Endodermal cell (in vitro differentiated cells): ENCODE data around the gene ALOX5AP. TPM values are rescaled to one million over a fixed set of nuclear protein-coding genes. Genes with fewer than 3 reads are reported as not detected.

ENCODE experiments used
- DNase-seq: peaks from one replicate; pipeline ENCODE4 v3.0.0-alpha.2; 2017
- H3K27ac ChIP-seq: 2 replicates; pipeline ENCODE4 v1.5.1; 2013; ENCODE audit warnings: mild to moderate bottlenecking, low read depth, low read length, moderate library complexity
- H3K27me3 ChIP-seq: 2 replicates; pipeline ENCODE4 v1.6.1; 2013; ENCODE audit warnings: mild to moderate bottlenecking, low read length, moderate library complexity; ENCODE audit not compliant: insufficient read depth, control insufficient read depth, poor library complexity, severe bottlenecking
- H3K36me3 ChIP-seq: 2 replicates; pipeline ENCODE4 v1.7.0; 2013; ENCODE audit warnings: mild to moderate bottlenecking, low read length, moderate library complexity; ENCODE audit not compliant: control insufficient read depth, insufficient read depth
- H3K4me1 ChIP-seq: one replicate; pipeline ENCODE4 v1.7.0; 2013; ENCODE audit warnings: low read length; ENCODE audit not compliant: control insufficient read depth, insufficient read depth
- H3K4me3 ChIP-seq: 2 replicates; pipeline ENCODE4 v1.5.1; 2013; ENCODE audit warnings: mild to moderate bottlenecking, low read length, moderate library complexity
- H3K9ac ChIP-seq: 2 replicates; pipeline ENCODE4 v1.6.1; 2013; ENCODE audit warnings: mild to moderate bottlenecking, low read length, moderate library complexity; ENCODE audit not compliant: poor library complexity, severe bottlenecking; ENCODE audit errors: extremely low read depth
- H3K9me3 ChIP-seq: 2 replicates; pipeline ENCODE4 v1.6.1; 2013; ENCODE audit warnings: mild to moderate bottlenecking, low read length, moderate library complexity; ENCODE audit not compliant: control insufficient read depth
- H3K27ac Mint-ChIP-seq: 2 replicates; pipeline ENCODE4 v1.8.0; 2020; ENCODE audit warnings: mixed read lengths
- H3K27me3 Mint-ChIP-seq: 2 replicates; pipeline ENCODE4 v1.8.0; 2021; ENCODE audit warnings: mild to moderate bottlenecking, mixed read lengths; ENCODE audit not compliant: insufficient read depth
- H3K36me3 Mint-ChIP-seq: 2 replicates; pipeline ENCODE4 v1.8.0; 2020; ENCODE audit warnings: low read depth, mixed read lengths
- H3K4me1 Mint-ChIP-seq: 2 replicates; pipeline ENCODE4 v1.8.0; 2020; ENCODE audit warnings: mixed read lengths
- H3K4me3 Mint-ChIP-seq: 2 replicates; pipeline ENCODE4 v1.8.0; 2020; ENCODE audit warnings: mild to moderate bottlenecking, moderate library complexity, mixed read lengths
- H3K9me3 Mint-ChIP-seq: 2 replicates; pipeline ENCODE4 v1.8.0; 2020; ENCODE audit warnings: mild to moderate bottlenecking, mixed read lengths
- CTCF ChIP-seq: fragments of 200-600 bp; sonication (generic); conservative IDR thresholded peaks from 2 replicates; pipeline ENCODE4 v1.5.0; 2021; ENCODE audit warnings: antibody characterized with exemption, mild to moderate bottlenecking
- WGBS, 2 experiments: methylation state at CpG; one replicate each; pipeline versions ENCODE4 v1.1.5 to v1.1.7; 2013; ENCODE audit warnings: missing lambda C conversion rate in 2 of 2, mixed read lengths in 1 of 2; ENCODE audit not compliant: insufficient coverage in 1 of 2, insufficient read length in 1 of 2; 5-methylcytosine and 5-hydroxymethylcytosine counted together
- total RNA-seq, 2 donors: library from RNA; stranded (reverse); fragmentation: NEBNext Ultra II Directional in 1 of 2; extraction: Animal tissue kit (Norgen Biotek cat#: 25700) in 1 of 2; gene quantifications; 2 replicates in 1 of 2; 3 replicates in 1 of 2; pipeline ENCODE4 v1.2.1, GENCODE V29; 2021

The ALOX5AP gene
- total RNA-seq, 2 donors from 2014 or later, result not detected

- H3K27me3 Mint-ChIP-seq, result peaks cover 5% of the 10 kb centered on the region
- no peaks in the 10 kb centered on the region for H3K27me3 ChIP-seq
- H3K9me3 Mint-ChIP-seq, result no peaks in the 10 kb centered on the region
- 92% methylated on average over 2 of the region's 2 CpGs for WGBS, 2 experiments
- H3K9me3 ChIP-seq, result no peaks in the 10 kb centered on the region
- H3K36me3 ChIP-seq, result no peaks in the 10 kb centered on the region
- TF ChIP-seq CTCF, result no peak
- H3K27ac Mint-ChIP-seq, result no peak overlapping the region
- H3K4me3 Mint-ChIP-seq, result no peak overlapping the region
- DNase-seq, result no peak
- no peak overlapping the region for H3K27ac ChIP-seq
- no peaks in the 10 kb centered on the region for H3K36me3 Mint-ChIP-seq
- no peak overlapping the region for H3K4me3 ChIP-seq
- peaks cover 9% of the 10 kb centered on the region for H3K4me1 ChIP-seq
- H3K4me1 Mint-ChIP-seq, result peaks cover 21% of the 10 kb centered on the region
- no peak overlapping the region for H3K9ac ChIP-seq
Observed at GRCh38 chr13:30748717-30749116, 13.4 kb downstream of the ALOX5AP start.

GRCh38 chr13:30750036-30750435 is 14.7 kb downstream of the ALOX5AP start:
- Mint-ChIP-seq H3K4me1 (peaks cover 19% of the 10 kb centered on the region), H3K27ac (no peak overlapping the region), H3K27me3 (peaks cover 7% of the 10 kb centered on the region), H3K9me3 (no peaks in the 10 kb centered on the region), H3K36me3 (no peaks in the 10 kb centered on the region), H3K4me3 (no peak overlapping the region)
- TF ChIP-seq CTCF, result no peak
- no peaks in the 10 kb centered on the region for H3K9me3 ChIP-seq
- peaks cover 9% of the 10 kb centered on the region for H3K4me1 ChIP-seq
- no peaks in the 10 kb centered on the region for H3K27me3 ChIP-seq
- H3K36me3 ChIP-seq, result no peaks in the 10 kb centered on the region
- H3K9ac ChIP-seq, result no peak overlapping the region
- no peak for DNase-seq
- H3K4me3 ChIP-seq, result no peak overlapping the region
- no peak overlapping the region for H3K27ac ChIP-seq
- 91 to 97% methylated on average over 4 of the region's 4 CpGs for WGBS, 2 experiments

DNA sequence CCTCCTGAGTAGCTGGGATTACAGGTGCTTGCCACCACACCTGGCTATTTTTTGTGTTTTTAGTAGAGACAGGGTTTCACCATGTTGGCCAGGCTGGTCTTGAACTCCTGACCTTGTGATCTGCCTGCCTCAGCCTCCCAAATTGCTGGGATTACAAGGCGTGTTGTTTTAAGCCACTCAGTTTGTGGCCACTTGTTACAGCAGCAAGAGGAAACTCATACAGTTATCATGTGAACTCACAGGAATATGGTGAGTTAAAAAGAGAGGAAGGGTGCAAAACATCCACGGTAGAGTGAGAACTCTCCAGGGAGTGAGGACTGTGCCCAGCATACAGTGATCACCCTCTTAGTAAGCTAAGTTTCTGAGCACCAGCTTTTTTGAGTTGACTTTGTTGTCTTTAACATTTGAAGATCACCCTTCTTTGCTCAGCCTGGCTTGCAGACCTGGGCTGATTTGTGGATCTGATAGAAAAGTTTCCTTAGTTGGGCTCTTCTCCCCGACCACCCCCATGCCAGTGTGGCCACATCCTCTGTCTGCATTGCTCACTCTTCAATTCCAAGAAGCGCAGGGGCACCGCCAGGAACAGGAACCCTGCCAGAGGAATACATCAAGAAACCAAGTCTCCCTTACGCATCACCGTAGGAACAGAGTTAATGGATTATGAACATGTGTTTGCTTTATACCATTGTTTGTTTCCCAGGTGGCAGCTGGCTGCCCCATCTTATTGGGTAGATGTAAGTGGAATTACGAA is 16.0 kb downstream of the ALOX5AP start:
- Histone ChIP-seq H3K4me3 (no peak overlapping the region), H3K9ac (no peak overlapping the region), H3K27ac (no peak overlapping the region), H3K4me1 (peaks cover 17% of the 10 kb centered on the region), H3K9me3 (no peaks in the 10 kb centered on the region), H3K36me3 (no peaks in the 10 kb centered on the region), H3K27me3 (no peaks in the 10 kb centered on the region)
- no peaks in the 10 kb centered on the region for H3K9me3 Mint-ChIP-seq
- DNase-seq, result no peak
- H3K4me1 Mint-ChIP-seq, result peaks cover 25% of the 10 kb centered on the region
- no peak for TF ChIP-seq CTCF
- no peak overlapping the region for H3K4me3 Mint-ChIP-seq
- no peak overlapping the region for H3K27ac Mint-ChIP-seq
- 92 to 96% methylated on average over 6 to 8 of the region's 8 CpGs for WGBS, 2 experiments
- H3K27me3 Mint-ChIP-seq, result peaks cover 7% of the 10 kb centered on the region
- H3K36me3 Mint-ChIP-seq, result no peaks in the 10 kb centered on the region
